Neuronal stem cell (in vitro differentiated cells): Measurements from ENCODE around the gene MTOR.

ENCODE experiments used
- DNase-seq: peaks from one replicate; pipeline ENCODE4 v3.0.0-alpha.2; 2013; ENCODE audit warnings: low spot score
- H2AFZ ChIP-seq: one replicate; pipeline ENCODE4 v1.6.1; 2013; ENCODE audit warnings: mild to moderate bottlenecking, low read length, inconsistent platforms
- H2AK5ac ChIP-seq: 2 replicates; pipeline ENCODE4 v1.6.1; 2013; ENCODE audit warnings: low read depth, mild to moderate bottlenecking, inconsistent platforms, low read length, moderate library complexity, mixed read lengths
- H2BK120ac ChIP-seq: 2 replicates; pipeline ENCODE4 v1.6.1; 2013; ENCODE audit warnings: low read depth, mild to moderate bottlenecking, inconsistent platforms, low read length, moderate library complexity, mixed read lengths
- H2BK12ac ChIP-seq: one replicate; pipeline ENCODE4 v1.6.1; 2013; ENCODE audit warnings: low read length, inconsistent platforms
- H2BK15ac ChIP-seq: 2 replicates; pipeline ENCODE4 v1.6.1; 2013; ENCODE audit warnings: mild to moderate bottlenecking, low read length, inconsistent platforms, mixed read lengths
- H2BK5ac ChIP-seq: one replicate; pipeline ENCODE4 v1.6.1; 2013; ENCODE audit warnings: inconsistent platforms, mild to moderate bottlenecking, low read length, moderate library complexity
- H3K14ac ChIP-seq: one replicate; pipeline ENCODE4 v1.6.1; 2013; ENCODE audit warnings: low read length, inconsistent platforms
- H3K18ac ChIP-seq: 2 replicates; pipeline ENCODE4 v1.6.1; 2013; ENCODE audit warnings: low read length, inconsistent platforms
- H3K23ac ChIP-seq: 2 replicates; pipeline ENCODE4 v1.6.1; 2013; ENCODE audit warnings: low read depth, mild to moderate bottlenecking, mixed read lengths, low read length, inconsistent platforms; ENCODE audit not compliant: poor library complexity
- H3K27ac ChIP-seq: replicated peaks from 3 replicates; pipeline ENCODE4 v1.5.1; 2013; ENCODE audit warnings: low read length, inconsistent platforms
- H3K27me3 ChIP-seq, 3 experiments: 2 replicates each; pipeline ENCODE4 v1.6.1; 2013; ENCODE audit warnings: low read length in 3 of 3, mild to moderate bottlenecking in 2 of 3, inconsistent platforms in 1 of 3, low read depth in 1 of 3, mixed read lengths in 1 of 3, moderate library complexity in 1 of 3; ENCODE audit not compliant: control insufficient read depth in 3 of 3, insufficient read depth in 3 of 3
- H3K36me3 ChIP-seq, 2 donors: replicated peaks in 1 of 2; 2 replicates each; pipeline ENCODE4 v1.6.1; 2013; ENCODE audit warnings: low read length in 2 of 2; ENCODE audit not compliant: control insufficient read depth in 2 of 2, insufficient read depth in 2 of 2
- H3K4ac ChIP-seq: 2 replicates; pipeline ENCODE4 v1.6.1; 2013; ENCODE audit warnings: inconsistent platforms, mild to moderate bottlenecking, low read length, moderate library complexity
- H3K4me1 ChIP-seq, 2 donors: 1 replicate in 1 of 2; 2 replicates in 1 of 2; pipeline ENCODE4 v1.6.1; 2013; ENCODE audit warnings: low read length in 2 of 2, low read depth in 1 of 2; ENCODE audit not compliant: control insufficient read depth in 2 of 2, insufficient read depth in 1 of 2
- H3K4me2 ChIP-seq: one replicate; pipeline ENCODE4 v1.6.1; 2013; ENCODE audit warnings: mild to moderate bottlenecking, low read length, inconsistent platforms; ENCODE audit not compliant: insufficient read depth, poor library complexity, severe bottlenecking
- H3K4me3 ChIP-seq, 2 donors: 2 replicates each; pipeline ENCODE4 v1.5.1; 2013; ENCODE audit warnings: low read length in 2 of 2, mild to moderate bottlenecking in 2 of 2, inconsistent platforms in 1 of 2, moderate library complexity in 1 of 2
- H3K79me1 ChIP-seq: one replicate; pipeline ENCODE4 v1.6.1; 2013; ENCODE audit warnings: low read depth, mild to moderate bottlenecking, inconsistent platforms, low read length, moderate library complexity
- H3K9ac ChIP-seq: one replicate; pipeline ENCODE4 v1.6.1; 2013; ENCODE audit warnings: mild to moderate bottlenecking, low read depth, low read length, inconsistent platforms; ENCODE audit not compliant: poor library complexity
- H3K9me3 ChIP-seq, 2 donors: replicated peaks in 1 of 2; 2 replicates each; pipeline versions ENCODE3 to v1.6.1; 2013; ENCODE audit warnings: low read length in 2 of 2, mild to moderate bottlenecking in 2 of 2, inconsistent platforms in 1 of 2, low read depth in 1 of 2, mixed read lengths in 1 of 2, moderate library complexity in 1 of 2; ENCODE audit not compliant: control insufficient read depth in 2 of 2, insufficient read depth in 1 of 2
- H4K8ac ChIP-seq: one replicate; pipeline ENCODE4 v1.6.1; 2013; ENCODE audit warnings: low read depth, mild to moderate bottlenecking, inconsistent platforms, low read length, moderate library complexity
- H4K91ac ChIP-seq: one replicate; pipeline ENCODE4 v1.6.1; 2013; ENCODE audit warnings: low read length, low read depth, mild to moderate bottlenecking, inconsistent platforms; ENCODE audit not compliant: poor library complexity
- WGBS, 2 donors: extraction: QIAGEN DNeasy Blood & Tissue Kit; methylation state at CpG; one replicate each; pipeline ENCODE4 v1.1.7; 2013; ENCODE audit warnings: missing lambda C conversion rate in 2 of 2, mixed read lengths in 1 of 2; ENCODE audit not compliant: insufficient read length in 2 of 2, insufficient replicate concordance in 1 of 2; ENCODE audit errors: extremely low coverage in 2 of 2; 5-methylcytosine and 5-hydroxymethylcytosine counted together

The MTOR gene

DNA sequence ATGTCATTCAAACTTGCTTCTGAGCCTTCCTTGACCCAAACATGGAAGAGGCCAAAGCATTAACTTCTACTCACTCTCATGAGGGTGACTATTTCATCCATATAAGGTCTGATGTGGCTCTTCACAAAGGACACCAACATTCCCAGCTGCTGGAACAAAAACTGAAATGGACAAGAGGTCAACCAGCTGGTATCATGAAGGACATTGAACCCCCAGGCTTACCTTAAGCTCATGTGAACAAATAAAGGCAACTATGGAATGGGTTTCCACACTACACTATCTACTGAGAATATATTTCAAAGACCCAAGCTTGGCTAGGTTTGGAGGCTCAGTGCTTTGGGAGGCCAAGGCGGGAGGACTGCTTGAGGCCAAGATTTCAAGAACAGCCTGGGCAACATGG is 46.3 kb downstream of the MTOR start:
- peaks cover 0 to 2% of the 10 kb centered on the region in 2 donors for H3K4me1 ChIP-seq
- no peak overlapping the region for H2BK15ac ChIP-seq
- no peak overlapping the region for H2AK5ac ChIP-seq
- no peak overlapping the region for H3K4me3 ChIP-seq
- no peaks in the 10 kb centered on the region for H3K79me1 ChIP-seq
- H2BK120ac ChIP-seq = no peak overlapping the region
- no peak overlapping the region for H3K18ac ChIP-seq
- no peak overlapping the region for H3K4me2 ChIP-seq
- H3K36me3 ChIP-seq = peaks cover 32 to 93% of the 10 kb centered on the region in 2 donors
- H2AFZ ChIP-seq = no peak overlapping the region
- H2BK5ac ChIP-seq = no peak overlapping the region
- no peak overlapping the region for H3K14ac ChIP-seq
- no peak overlapping the region for H3K4ac ChIP-seq
- no peak overlapping the region for H2BK12ac ChIP-seq
- no peaks in the 10 kb centered on the region for H3K27me3 ChIP-seq
- no peaks in the 10 kb centered on the region for H3K9me3 ChIP-seq
- no peak overlapping the region for H4K91ac ChIP-seq
- no peak overlapping the region for H3K23ac ChIP-seq
- H3K9ac ChIP-seq = no peak overlapping the region
- no peak overlapping the region for H4K8ac ChIP-seq
- no peak overlapping the region for H3K27ac ChIP-seq
- no CpG with 5 or more reads among the region's 1 CpG for WGBS, 2 donors
- no peak for DNase-seq

DNA sequence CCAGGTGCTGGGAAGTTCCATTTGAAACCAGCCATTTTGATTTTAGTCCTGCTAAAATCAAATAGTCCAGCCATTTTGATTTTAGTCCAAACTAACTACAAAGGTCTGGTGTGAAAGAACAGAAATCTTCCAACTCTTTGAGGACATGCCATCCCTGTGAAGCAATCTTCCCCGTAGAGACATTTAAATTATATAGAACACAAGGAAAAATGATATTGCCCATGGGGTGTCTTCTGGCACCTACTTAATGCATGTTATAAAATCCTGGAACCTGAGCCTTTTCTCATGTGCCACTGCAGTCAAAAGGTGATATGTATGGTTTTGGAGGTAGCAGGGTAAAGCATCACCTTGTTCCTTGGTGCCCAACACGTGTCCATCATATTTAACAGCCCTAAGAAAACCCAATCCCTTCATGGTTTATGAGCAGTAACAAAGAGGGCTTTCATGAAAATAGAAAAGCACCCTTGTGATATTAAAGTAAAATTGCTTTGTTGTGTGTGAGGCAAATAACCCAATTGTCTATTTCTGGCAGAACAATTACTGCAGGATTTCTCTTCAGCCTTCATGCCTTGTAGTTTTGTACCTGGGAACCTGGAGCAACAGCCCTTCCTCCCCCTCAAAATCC is 46.9 kb downstream of the MTOR start:
- Histone ChIP-seq H3K4me2 (no peak overlapping the region), H3K27ac (no peak overlapping the region), H3K79me1 (no peaks in the 10 kb centered on the region), H2AK5ac (no peak overlapping the region), H2BK15ac (no peak overlapping the region), H2AFZ (no peak overlapping the region), H3K9me3 (no peaks in the 10 kb centered on the region), H3K27me3 (no peaks in the 10 kb centered on the region), H2BK12ac (no peak overlapping the region), H4K91ac (no peak overlapping the region), H3K36me3 (peaks cover 35 to 96% of the 10 kb centered on the region in 2 donors), H3K4me3 (no peak overlapping the region), H2BK5ac (no peak overlapping the region), H3K4me1 (peaks cover 0 to 2% of the 10 kb centered on the region in 2 donors), H3K9ac (no peak overlapping the region), H2BK120ac (no peak overlapping the region), H3K14ac (no peak overlapping the region), H3K4ac (no peak overlapping the region), H4K8ac (no peak overlapping the region), H3K23ac (no peak overlapping the region), H3K18ac (no peak overlapping the region)
- no peak for DNase-seq
- no CpG with 5 or more reads among the region's 2 CpGs for WGBS, 2 donors

DNA sequence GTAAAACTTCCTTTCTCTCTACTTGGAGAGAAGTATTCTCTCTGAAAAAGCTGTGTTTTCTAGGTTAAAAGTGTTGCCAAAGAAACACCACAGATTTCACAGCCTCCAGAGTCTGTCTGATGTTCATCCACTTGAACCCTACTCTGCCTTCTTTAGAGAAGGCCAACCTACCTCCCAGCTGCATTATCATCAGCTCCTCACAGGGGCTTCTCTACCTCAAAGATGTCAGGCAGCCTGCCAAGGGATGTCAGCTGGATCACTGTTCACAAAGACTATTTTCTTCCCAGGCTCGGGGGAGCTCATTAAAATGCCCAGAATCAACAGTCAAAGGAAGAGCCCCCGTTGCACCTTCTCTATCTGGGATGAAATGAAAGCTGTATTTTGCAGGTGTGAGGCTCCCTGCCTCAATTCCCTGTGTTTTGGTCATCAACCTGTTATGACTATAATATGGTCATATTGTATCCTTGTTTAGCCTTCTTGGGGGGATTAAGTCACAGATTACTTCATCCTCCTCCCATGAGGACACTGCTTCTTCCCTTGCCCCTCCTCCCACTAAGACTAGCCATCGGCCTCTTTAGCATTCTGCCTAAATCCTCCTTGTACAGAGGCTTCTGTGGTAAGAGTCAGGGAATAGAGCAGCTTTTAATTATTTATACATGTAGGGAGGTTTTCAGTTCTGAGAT is 47.5 kb downstream of the MTOR start:
- no peak for DNase-seq
- H3K9ac ChIP-seq = no peak overlapping the region
- peaks cover 36 to 96% of the 10 kb centered on the region in 2 donors for H3K36me3 ChIP-seq
- H2BK5ac ChIP-seq = no peak overlapping the region
- H3K4ac ChIP-seq = no peak overlapping the region
- no peak overlapping the region for H3K4me2 ChIP-seq
- H3K79me1 ChIP-seq = no peaks in the 10 kb centered on the region
- no peak overlapping the region for H4K8ac ChIP-seq
- H3K27ac ChIP-seq = no peak overlapping the region
- no peak overlapping the region for H3K4me3 ChIP-seq
- H3K14ac ChIP-seq = no peak overlapping the region
- H3K23ac ChIP-seq = no peak overlapping the region
- no peak overlapping the region for H4K91ac ChIP-seq
- H2BK15ac ChIP-seq = no peak overlapping the region
- no peak overlapping the region for H2BK12ac ChIP-seq
- no peak overlapping the region for H3K18ac ChIP-seq
- H3K4me1 ChIP-seq = peaks cover 0 to 2% of the 10 kb centered on the region in 2 donors
- no peaks in the 10 kb centered on the region for H3K27me3 ChIP-seq
- H2AFZ ChIP-seq = no peak overlapping the region
- WGBS, 2 donors = no CpG with 5 or more reads among the region's 3 CpGs
- no peak overlapping the region for H2AK5ac ChIP-seq
- H2BK120ac ChIP-seq = no peak overlapping the region
- H3K9me3 ChIP-seq = no peaks in the 10 kb centered on the region

DNA sequence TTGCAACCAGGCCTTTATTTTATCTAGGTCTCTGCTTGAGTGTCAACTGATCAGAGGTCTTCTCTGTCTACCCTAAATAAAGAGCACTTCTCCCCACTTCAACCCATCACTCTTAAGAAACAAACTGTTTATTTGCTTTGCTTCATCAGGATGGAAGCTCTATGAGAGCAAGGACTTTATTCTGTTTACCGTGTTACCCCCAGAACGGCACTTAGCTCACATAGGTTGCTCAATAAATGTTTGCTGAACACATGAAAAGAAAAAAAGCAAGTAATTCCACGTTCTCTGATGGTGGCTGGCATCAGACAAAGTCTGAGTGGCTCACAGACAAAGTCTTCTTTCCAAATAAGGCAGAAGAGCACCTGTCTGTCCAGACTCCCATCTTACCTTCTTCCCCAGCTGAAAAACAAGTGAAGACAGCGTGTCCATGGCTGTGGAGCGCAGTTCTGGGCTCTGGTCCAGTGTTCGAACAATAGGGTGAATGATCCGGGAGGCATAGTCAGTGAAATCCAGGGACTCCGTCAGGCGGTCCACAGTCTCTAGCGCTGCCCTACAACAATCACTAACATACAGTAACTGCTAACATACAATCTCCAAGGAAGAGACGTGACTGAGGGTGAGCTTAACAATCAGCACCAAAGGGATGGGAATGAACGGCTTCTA is 50.3 kb downstream of the MTOR start:
- Histone ChIP-seq H3K4me2 (no peak overlapping the region), H2BK120ac (no peak overlapping the region), H3K79me1 (no peaks in the 10 kb centered on the region), H4K91ac (no peak overlapping the region), H3K9me3 (no peaks in the 10 kb centered on the region), H3K9ac (no peak overlapping the region), H2BK12ac (no peak overlapping the region), H3K27me3 (no peaks in the 10 kb centered on the region), H3K23ac (no peak overlapping the region), H3K27ac (no peak overlapping the region), H2BK15ac (no peak overlapping the region), H3K18ac (no peak overlapping the region), H3K4me3 (no peak overlapping the region), H3K14ac (no peak overlapping the region), H2AFZ (no peak overlapping the region), H4K8ac (no peak overlapping the region), H3K4me1 (peaks cover 0 to 2% of the 10 kb centered on the region in 2 donors), H3K36me3 (peaks cover 41 to 98% of the 10 kb centered on the region in 2 donors), H2BK5ac (no peak overlapping the region), H3K4ac (no peak overlapping the region), H2AK5ac (no peak overlapping the region)
- no CpG with 5 or more reads among the region's 12 CpGs for WGBS, 2 donors
- DNase-seq = no peak
